Ureter (tissue), 1 donor: ENCODE data around the gene PHACTR3. TPM values are rescaled to one million over a fixed set of nuclear protein-coding genes. Genes with fewer than 3 reads are reported as not detected.

Experiments used
- DNase-seq: peaks from one replicate; pipeline ENCODE4 v3.0.0-alpha.2; 2020; ENCODE audit warnings: low spot score
- total RNA-seq: library from RNA; stranded (reverse); gene quantifications from one replicate; pipeline ENCODE4 v1.2.4, GENCODE V29; 2023
- donor health status: DM: yes; HTN: yes; CAD: no.

Gene PHACTR3
- total RNA-seq, 1 donor from 2014 or later = 0.60 TPM

DNA sequence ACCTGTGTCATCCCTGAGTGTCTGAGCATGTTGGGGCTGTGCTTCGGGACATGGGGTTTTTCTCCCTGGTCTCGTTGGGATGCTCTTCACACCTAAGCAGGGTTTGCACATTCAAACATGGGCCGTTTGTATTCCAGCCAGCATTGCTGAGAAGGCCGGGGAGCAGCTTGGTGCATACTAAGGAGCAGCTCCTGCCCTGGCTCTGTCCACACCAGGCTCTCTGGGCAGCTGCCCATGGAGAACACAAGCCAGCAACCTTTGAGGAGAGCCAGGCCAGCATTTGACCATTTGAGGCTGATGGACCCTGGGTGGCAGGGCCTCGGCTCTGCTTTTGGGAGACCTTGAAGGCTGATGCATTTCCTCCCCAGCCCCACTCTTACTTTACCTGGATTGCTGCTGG, 92.1 kb downstream of the PHACTR3 start:
- DNase-seq = no peak

DNA sequence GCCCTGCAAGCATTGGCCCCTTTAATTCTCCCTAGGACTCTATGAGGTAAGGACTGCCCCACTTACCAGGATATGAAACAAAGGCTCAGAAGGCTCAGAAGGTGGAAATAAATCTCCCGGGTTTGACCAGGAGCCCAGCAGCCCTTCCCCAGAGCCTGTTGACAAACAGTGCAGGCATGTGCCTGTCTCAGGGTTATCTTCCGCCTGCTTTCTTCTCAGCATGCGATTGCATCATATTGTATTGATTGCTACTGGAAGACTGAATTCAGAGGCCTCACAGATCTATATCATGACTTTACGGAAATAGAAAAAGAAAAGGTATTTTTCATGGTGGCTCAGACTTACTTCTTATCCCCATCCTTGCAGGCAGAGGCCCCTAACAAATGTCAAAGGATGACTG, 92.7 kb downstream of the PHACTR3 start:
- no peak for DNase-seq

DNA sequence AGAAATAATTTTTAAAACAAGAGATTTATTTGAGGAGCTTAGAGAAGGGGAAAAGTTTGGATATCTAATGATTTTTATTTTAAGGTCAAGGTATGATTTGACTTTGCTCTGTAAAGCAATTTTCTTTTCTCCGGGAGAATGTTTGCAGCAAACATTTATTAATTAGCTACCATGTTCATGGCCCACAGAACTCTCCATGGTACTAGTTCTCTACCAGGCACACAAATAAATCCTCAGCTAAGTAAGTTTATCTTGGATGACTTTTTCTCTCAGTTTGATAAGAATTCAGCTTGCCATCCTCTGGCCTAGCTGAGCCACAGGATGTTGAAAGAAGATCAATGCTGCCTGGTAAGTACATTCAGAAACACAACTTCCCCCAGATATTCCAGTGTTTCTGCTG, 94.3 kb downstream of the PHACTR3 start:
- no peak for DNase-seq

DNA sequence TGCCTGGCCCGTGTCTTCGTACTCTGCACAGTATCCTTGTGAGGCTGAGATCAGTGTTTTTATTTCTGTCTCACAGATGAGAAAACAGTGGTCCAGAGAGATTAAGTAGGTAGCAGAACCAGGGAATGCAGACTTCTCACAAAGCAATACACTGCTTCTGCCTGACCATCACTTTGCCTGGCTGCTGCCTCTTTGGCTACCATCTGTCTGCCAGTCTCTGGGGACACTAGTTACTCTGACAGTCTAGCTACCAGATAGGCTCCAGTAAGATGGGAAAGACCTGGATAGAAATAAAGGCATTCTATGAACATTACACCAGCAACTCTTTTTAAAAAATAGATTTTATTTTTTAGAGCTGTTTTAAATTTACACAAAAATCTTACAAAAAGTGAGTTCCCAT, 96.9 kb downstream of the PHACTR3 start:
- no peak for DNase-seq

DNA sequence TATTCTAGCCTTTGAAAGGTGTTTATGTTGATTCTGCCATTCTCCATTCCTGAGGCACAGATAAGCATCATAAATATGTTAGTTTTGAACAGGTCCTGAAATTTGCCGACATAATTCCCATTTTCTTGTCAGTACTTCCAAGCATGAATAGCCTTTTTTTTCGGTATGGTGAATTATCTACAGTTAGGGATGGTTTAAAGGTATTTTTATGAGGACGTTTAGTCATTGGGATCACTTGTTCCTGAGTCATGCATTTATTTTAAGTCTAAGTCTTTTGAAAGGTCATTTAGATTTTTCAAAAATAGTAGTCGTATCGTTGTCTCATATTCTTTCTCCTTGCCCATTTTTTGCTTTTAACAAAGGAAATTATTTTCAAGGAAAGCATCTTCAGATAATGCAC, 98.7 kb downstream of the PHACTR3 start:
- DNase-seq = no peak

DNA sequence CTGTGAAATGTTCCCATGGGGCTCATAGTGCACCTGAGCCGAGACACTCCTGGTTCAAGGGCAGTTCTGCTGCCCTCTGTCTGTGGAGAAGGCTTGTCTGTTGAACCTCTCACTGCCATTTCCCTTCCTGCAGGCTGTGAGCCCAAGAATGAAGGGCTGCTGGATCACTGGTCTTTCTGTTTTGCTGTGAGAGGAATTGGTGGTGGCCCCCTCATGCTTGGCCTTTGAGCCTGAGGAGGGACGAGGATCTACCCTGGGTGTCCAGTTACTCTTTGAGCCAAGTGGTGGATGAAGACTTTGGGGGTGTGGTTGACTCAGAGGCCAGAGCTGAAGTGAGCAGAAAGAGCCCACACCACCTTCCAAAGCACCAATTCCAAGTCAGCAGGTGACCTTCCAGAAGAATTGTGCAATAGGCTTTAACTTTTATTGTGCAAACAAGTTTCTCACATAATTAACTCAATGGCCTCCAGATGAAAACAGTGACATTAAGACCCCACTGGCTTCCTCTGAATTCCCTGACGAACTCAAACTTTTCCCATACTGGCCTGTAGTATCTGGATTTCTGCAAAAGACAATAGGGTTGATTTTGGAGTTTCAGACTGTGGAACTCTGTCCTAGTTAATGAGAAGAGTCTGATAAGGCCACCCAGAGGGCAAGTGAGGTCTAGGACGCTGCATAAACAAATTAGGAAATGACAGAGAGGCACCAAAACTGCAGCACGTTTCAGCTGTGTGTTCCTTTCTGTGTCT, 101.5 kb downstream of the PHACTR3 start:
- no peak for DNase-seq

DNA sequence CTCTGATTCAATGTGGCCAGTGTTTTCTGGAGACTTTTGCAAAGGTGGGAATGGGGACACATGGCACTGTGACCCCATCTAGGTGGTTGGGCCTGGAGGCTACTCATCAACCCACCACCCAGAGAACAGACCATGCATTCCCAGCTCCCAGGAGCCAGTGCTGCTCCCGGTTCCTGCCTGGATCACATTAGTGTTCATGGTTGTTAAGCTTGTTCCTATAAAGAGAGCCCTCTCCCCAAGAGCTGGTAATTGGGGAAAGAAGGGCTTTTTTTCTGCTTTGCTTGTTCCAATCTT, 102.0 kb downstream of the PHACTR3 start:
- no peak for DNase-seq

DNA sequence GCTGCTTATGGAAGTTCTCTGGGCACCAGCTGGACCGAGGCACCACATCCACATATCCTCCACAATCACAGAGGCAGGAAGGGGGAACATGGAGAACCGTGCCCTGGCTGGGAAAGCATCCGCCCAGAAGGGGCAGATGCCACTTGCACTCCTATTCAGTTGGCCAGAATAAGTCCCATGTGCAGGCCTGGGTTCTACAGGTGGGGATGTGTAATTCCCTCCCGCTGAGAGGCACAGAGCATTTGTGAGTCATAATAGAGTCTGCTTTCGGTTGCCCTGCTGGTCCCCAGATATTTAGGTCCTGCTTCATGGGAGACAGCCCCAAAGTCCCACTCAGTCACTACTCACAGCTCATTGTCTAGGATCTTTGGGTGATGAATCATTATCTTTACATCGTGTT, 104.0 kb downstream of the PHACTR3 start:
- DNase-seq = no peak

DNA sequence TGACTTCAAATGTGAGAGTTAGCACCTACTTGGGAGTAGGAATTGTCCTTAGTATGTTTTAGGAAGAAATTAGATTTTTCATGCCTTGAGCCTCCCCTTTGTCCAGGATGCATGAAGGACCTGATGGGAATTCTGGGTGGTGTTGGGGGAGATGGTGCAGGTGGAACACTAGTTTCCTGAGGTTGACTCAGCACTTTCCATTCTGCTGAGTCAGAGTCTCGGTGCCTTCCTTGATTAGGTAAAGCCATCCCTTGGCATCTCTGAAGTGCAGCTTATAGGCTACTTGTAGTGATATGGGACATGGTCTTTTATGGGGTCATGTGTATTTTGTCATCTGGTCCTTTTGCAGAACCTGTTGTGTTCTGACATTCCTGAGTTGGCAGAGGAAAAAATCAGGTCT, 105.3 kb downstream of the PHACTR3 start:
- DNase-seq = no peak

DNA sequence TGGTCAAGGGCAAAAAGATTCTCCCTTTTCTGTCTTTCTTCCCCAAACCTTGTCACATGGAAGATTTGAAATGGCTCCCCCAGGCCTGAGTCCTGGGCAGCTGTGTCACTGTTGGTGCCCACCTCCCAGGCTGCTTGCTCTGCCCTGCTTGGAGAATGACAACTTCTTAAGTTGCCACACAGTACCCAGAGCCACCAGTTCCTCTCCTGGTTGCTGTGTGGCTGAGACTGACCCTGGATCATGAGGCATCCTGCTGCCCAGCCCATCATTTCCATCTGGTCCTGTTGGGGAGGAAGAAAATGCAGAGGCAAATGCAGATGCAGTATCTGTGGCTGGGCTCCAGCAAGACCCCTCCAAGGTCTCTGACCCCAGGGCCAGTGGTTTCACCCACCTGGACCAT, 113.7 kb downstream of the PHACTR3 start:
- no peak for DNase-seq

DNA sequence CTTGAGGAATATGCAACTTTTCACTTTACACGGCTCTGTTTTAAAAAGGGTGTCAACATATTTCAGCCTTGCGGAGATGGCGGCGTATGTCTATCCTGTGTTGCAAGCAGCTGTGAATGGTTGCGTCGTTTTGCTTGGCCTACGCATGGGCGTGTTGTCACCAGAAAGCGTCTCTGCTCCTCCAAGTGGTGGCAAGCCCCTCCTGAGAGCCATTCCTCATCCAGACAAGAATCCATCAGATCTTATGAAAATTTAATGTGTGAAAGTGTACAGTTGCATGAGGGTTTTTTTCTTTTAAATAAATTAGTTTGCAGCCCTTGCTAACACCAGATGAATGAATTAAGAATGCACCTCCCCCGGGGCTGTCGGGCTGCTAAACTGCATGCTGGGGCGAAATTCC, 114.4 kb downstream of the PHACTR3 start:
- DNase-seq = no peak

DNA sequence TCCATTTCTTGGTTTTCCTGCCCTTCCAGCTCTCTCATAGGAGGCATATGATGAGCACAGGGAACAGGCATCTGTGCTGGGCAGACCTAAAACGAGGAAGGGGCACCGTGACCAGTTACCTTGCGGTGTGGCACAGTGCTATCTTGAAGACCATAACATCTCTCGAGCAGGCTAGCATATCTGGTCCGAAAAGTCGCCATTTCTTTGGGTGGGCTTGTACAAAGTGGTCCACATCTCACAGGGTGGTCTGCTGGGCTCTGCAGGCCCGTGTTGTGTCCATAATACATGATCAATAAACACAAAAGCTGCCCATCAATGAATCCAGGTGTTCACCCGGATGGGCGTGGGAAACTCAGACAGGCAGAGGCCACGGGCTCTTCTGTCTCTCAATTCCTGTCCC, 115.7 kb downstream of the PHACTR3 start:
- no peak for DNase-seq

DNA sequence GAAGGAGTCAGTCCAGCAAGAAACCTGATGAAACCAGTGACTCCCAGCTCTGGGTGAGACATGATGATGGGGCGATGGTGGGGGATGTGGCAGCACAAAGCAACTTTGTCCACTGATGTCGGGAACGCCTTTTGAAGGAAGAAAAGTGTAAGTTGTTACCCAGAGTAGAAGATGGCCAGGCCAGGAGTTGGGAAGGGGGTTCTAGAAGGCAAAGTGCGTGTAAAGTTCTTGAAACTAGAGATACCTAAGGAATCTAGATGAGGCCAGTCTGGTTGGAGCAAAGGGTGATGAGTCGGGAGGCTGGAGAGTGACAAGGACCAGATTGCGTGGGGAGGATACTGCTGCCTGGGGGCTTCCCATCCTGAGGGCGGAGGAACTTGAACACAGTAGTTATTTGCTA, 117.0 kb downstream of the PHACTR3 start:
- DNase-seq = no peak

DNA sequence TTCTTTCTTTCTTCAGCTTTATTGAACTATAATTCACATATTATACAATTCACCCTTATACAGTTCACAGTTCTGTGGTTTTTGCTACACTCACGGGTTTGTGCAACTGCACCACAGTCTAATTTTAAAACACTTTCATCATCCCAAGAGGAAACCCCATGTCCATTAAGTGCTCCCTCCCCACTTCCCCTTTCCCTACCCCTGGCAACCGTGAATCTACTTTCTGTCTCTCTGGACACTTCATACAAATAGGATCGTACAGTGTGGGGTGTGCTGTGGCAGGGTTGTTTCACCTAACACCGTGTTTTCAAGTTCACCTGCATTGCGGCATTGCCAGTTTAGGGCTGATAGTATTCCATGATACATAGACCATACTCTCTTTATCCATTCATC, 118.8 kb downstream of the PHACTR3 start:
- no peak for DNase-seq

DNA sequence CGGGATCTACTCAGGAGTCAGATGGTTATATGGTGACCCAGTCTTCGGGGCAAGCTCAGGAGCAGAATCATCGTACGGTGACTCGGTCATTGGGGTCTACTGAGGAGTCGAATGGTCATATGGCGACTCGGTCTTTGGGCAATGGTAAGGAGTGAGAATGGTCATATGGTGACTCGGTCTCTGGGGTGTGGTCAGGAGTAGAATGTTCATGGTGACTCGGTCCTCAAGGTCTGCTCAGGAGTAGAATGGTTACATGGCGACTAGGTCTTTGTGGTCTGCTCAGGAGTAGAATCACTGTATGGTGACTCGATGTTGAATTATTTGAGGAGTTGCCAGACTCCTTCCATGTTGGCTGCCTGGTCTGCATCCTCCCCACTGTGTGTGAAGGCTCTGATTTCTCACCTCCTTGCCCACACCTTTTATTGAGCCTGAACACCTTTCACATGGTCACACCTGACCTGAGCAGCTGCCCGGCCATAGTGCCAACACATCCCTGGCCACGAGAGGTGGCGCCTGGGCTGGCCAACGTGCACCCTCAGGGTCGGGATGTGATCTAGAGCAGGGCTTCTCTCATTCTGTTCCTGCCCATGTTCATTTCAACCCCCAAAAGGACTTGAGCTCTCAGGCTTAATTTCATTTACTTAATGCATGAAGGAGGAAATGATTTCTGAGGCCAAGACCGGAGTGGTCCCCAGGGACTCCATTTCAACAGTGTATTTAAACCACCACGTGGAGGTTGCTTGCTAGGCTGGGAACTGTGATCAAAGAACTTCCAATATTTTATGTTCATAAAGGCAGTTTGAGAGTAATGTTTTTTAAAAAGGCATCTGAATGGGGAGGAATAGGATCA, 119.5 kb downstream of the PHACTR3 start:
- DNase-seq = no peak

DNA sequence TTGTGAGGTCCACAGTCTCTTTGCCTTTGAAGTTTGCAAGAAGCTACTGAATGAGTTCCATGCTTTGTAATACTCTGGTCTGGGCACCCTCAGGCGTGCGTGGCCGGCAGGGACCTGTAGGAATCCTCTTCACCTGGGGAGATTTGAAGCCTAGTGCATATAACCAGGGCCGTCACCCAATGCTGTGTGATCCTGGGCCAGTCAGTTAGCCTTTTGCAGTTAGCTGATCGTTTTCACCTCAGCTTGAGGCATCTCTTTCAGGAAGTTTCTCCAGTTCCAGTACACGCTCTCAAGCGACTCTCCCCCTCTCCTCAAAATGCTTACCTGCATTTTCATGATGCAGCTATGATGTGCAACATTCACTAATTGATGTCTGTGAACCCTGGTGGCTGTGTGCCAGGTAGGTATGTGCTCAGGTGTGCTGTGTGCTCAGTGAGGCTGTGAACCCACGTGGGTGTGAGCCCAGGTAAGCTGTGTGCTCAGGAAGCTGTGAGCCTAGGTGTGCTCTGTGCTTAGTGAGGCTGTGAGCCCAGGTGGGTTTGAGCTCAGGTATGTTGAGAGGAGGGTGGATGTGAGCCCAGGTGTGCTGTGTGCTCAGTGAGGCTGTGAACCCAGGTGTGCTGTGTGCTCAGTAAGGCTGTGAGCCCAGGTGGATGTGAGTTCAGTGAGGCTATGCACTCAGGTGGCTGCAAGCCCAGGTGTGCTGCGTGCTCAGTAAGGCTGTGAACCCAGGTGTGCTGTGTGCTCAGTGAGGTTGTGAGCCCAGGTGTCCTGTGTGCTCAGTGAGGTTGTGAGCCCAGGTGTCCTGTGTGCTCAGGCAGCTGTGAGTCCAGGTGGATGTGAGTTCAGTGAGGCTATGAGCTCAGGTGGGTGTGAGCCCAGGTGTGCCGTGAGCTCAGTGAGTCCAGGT, 120.4 kb downstream of the PHACTR3 start:
- DNase-seq = no peak

DNA sequence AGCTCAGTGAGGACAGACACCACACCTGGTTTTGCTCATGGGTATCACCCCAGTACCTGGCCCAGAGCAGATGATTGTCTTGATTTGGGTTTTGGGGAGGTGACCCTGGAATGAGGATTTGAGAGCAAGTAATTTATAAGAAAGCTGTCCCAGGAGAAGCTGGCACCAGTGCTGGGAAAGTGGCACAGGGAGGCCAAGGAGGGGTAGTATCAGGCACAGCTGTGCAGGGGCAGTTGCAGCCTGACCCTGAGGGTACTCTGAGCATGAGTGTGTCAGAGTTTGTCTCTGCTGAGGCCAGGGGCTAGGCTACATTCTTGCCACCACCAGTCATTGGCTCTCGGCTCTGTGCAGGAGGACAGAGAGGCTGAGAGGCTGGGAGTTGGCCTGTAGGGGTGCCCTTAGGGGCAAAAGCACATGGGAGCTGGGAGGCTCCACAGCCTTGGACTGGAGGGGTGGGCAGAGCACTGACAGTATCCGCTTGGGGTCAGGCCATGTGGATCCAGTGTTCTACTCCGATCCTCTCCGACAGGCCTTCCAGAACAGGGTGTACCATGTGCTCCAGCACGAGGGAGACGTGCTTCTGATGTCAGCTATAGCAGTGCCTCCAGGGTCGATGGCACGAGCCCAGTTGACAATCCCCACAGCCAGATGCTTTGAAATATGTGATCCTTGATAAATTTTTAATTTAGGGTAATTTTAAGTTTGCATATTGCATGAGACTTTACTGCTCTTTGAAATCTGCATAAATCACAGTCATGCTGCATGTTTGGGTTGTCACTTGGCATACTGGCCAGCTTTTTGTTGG, 121.3 kb downstream of the PHACTR3 start:
- DNase-seq = no peak

DNA sequence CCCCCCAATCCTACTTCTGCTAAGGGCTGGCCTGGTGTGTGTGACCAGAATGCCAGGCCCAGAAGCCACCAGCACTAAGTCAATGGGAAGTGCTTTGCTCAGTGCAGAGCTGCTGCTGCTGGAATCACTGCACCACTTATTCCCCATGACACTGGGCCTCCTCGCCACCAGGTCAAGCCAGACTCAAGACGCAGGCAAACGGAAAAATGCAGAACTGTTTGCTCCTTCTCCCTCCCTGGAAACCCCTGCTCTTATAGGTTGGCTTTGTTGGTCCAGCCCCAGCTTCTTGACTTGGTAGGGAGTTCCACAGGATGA, 121.9 kb downstream of the PHACTR3 start:
- DNase-seq = no peak

DNA sequence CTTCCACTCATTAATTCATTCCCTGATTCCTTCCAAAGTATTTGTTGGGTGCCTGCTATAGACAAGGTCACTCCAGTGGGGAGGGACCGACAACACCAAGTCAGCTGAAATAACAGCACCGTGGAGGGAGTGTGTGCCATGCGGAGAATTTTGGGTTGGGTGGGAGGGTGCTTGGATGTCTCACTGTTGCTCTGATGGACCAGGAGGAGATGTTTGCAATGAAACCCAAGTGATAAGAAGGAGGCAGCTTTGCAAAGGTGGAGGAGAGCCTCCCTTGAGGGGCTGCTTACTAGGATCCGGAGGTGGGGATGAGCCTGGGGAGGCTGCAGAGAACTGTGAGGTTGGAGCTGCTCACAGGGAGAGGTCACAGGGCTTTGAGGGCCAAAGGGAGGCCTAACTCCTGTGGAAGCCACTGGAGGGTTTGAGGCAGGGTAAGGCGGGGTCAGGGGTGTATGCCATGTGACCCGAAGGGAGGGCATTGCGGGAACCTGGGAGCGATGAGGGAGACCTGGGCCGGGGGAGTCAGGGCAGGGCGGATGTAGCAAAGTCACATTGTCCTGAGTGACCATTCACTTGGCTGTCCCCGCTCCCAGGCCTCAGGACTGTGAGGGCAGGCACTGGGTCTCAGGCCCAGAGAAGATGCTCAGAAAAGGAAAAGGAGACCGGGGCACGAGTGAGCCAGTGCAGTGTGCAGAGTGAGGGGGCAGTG, 124.5 kb downstream of the PHACTR3 start:
- no peak for DNase-seq

DNA sequence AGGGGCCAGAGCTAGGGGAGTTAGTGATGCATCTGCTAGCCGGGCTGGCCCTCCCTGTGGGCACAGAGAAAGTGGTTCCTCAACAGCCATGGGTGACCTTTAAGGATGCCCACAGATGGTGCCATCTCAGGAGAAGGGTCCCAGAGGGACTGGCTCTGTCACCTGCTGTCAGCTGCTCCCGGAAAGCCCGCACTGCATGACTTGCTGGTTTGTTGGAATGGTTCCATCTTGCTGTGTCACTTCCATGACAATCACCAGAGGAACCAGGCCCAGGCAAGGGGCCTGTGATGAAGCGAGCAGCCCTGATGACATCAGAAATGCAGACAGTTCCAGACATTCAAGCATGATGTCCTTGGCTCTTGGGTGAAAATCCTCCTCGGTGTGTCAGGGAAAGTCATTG, 125.2 kb downstream of the PHACTR3 start:
- no peak for DNase-seq

DNA sequence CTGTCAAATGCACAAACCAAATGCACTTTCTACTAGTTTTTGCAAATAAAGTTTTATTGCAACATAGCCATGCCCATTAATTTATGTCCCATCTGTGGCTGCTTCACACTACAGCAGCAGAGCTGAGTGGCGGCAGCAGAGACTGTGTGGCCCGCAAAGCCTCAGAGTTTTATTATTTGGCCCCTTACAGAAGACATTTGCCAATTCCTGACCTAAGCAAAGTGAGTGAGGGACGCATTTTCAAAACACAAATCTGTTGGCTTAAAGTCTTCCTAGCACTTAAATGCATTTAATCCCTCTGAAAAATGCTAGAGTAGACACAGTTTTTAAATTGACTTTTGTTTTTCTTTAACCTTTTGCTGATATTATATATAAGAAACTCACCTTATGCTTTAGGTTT, 126.4 kb downstream of the PHACTR3 start:
- no peak for DNase-seq
